Brain microvascular endothelial cell (primary cell): ENCODE measurements around the gene NRP2.

ENCODE experiments used
- DNase-seq: peaks from one replicate; pipeline ENCODE4 v3.0.0-alpha.2; 2020
- H3K27ac ChIP-seq: fragments of 250-450 bp; sonication (Bioruptor Pico); 2 replicates; pipeline ENCODE4 v1.5.1; 2020; ENCODE audit warnings: mild to moderate bottlenecking, moderate library complexity
- H3K27me3 ChIP-seq: fragments of 250-450 bp; sonication (Bioruptor Pico); replicated peaks from 2 replicates; pipeline ENCODE4 v1.5.1; 2020; ENCODE audit warnings: mild to moderate bottlenecking
- H3K36me3 ChIP-seq: fragments of 250-450 bp; sonication (Bioruptor Pico); replicated peaks from 2 replicates; pipeline ENCODE4 v1.5.1; 2020; ENCODE audit warnings: mild to moderate bottlenecking
- H3K4me3 ChIP-seq: 2 replicates; pipeline ENCODE4 v1.5.1; 2011; ENCODE audit warnings: low read depth, mild to moderate bottlenecking, control low read depth, low read length, moderate library complexity
- in situ Hi-C: cut with HindIII; loops from 2 replicates; pipeline ENCODE4 v1.10.0; 2017; ENCODE audit warnings: low sequenced_read_pairs, low pct_ligation_motif_present
- TF ChIP-seq, protein P1 (sequence below): IDR thresholded peaks from 2 replicates; pipeline ENCODE4 v1.5.1; 2011; ENCODE audit warnings: low read depth, mild to moderate bottlenecking, moderate library complexity, low read length, control low read depth, inconsistent platforms; ENCODE audit errors: missing control alignments

Gene NRP2

GRCh38 chr2:205678541-205679142 is 3.7 kb upstream of the NRP2 start:
- Histone ChIP-seq H3K27me3 (no peaks in the 10 kb centered on the region), H3K36me3 (no peaks in the 10 kb centered on the region), H3K27ac (no peak overlapping the region), H3K4me3 (no peak overlapping the region)
- TF ChIP-seq, protein P1, sequence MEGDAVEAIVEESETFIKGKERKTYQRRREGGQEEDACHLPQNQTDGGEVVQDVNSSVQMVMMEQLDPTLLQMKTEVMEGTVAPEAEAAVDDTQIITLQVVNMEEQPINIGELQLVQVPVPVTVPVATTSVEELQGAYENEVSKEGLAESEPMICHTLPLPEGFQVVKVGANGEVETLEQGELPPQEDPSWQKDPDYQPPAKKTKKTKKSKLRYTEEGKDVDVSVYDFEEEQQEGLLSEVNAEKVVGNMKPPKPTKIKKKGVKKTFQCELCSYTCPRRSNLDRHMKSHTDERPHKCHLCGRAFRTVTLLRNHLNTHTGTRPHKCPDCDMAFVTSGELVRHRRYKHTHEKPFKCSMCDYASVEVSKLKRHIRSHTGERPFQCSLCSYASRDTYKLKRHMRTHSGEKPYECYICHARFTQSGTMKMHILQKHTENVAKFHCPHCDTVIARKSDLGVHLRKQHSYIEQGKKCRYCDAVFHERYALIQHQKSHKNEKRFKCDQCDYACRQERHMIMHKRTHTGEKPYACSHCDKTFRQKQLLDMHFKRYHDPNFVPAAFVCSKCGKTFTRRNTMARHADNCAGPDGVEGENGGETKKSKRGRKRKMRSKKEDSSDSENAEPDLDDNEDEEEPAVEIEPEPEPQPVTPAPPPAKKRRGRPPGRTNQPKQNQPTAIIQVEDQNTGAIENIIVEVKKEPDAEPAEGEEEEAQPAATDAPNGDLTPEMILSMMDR = no peak
- in situ Hi-C loops = no loop called here
- no peak for DNase-seq

GRCh38 chr2:205679410-205680009 is 2.8 kb upstream of the NRP2 start:
- Histone ChIP-seq H3K4me3 (no peak overlapping the region), H3K27me3 (no peaks in the 10 kb centered on the region), H3K36me3 (no peaks in the 10 kb centered on the region), H3K27ac (no peak overlapping the region)
- TF ChIP-seq, protein P1 = no peak
- in situ Hi-C loops = no loop called here
- DNase-seq = no peak

- H3K36me3 ChIP-seq = no peaks in the 10 kb centered on the region
- H3K4me3 ChIP-seq = no peak overlapping the region
- peak; percentile 91 for DNase-seq
- H3K27me3 ChIP-seq = no peaks in the 10 kb centered on the region
- H3K27ac ChIP-seq = no peak overlapping the region
- in situ Hi-C loops = no loop called here
- TF ChIP-seq, protein P1 = peak; percentile 80
Observed at GRCh38 chr2:205680067-205680466, 2.2 kb upstream of the NRP2 start.

GRCh38 chr2:205680903-205681302 is 1.4 kb upstream of the NRP2 start:
- no peaks in the 10 kb centered on the region for H3K27me3 ChIP-seq
- TF ChIP-seq, protein P1 = no peak
- in situ Hi-C loops = no loop called here

DNA sequence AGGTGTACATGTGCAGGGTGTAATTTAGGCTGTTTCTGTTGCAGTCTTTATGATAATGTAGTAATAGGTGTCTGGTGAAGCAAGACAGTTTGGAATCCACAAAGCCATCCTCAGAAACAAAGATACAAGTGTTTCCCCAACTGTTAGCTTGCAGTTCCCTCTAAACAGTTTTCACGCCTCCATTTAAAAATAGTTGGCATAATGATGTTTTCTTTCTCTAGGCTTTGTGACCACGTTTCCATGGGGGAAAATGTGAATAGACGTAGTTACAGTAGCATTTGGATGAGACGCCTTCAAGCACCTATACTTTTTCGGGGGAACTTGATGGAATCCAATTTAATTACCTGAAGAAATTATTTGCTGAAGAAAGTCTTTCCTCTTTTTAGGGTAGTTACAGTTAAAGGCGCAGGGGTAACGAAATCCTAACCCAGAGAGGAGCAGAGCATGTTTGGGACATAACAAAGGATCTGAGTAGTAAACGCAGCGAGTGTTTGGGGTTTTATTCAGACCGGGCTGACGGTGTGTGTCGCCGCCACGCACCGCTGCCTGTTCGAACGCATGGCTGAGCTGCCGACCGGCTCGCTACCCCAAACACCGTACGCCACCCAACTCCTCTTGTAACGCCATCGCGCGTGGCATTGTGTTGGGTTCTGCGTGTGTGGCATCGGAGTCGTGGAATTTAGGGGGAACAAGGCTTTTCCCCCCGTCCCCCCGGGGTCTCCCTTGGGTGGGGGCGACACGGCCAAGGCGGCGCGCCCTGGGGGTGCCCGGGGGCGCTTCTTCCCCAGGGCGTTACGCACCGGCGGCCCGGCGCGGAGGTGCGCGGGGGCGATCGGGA is 681 bp upstream of the NRP2 start:
- TF ChIP-seq, protein P1 = no peak
- H3K4me3 ChIP-seq = peak overlapping the region; percentile 77
- H3K27me3 ChIP-seq = no peaks in the 10 kb centered on the region
- no peaks in the 10 kb centered on the region for H3K36me3 ChIP-seq
- H3K27ac ChIP-seq = no peak overlapping the region
- in situ Hi-C loops = no loop called here
- DNase-seq = no peak

More at GRCh38 chr2:205680903-205681302, 1.4 kb upstream of the NRP2 start:
- Histone ChIP-seq H3K36me3 (no peaks in the 10 kb centered on the region), H3K27ac (no peak overlapping the region), H3K4me3 (no peak overlapping the region)
- no peak for DNase-seq
